Endothelial cell (in vitro differentiated cells): ENCODE data around the gene EVI5L. TPM values are rescaled to one million over a fixed set of nuclear protein-coding genes. Genes with fewer than 3 reads are reported as not detected.

Experiments used
- DNase-seq: peaks from one replicate; pipeline ENCODE4 v3.0.0; 2021; ENCODE audit warnings: low spot score
- H3K27ac Mint-ChIP-seq: one replicate; pipeline ENCODE4 v1.8.0; 2021; ENCODE audit warnings: mixed read lengths, inconsistent platforms; ENCODE audit not compliant: unreplicated experiment
- H3K27me3 Mint-ChIP-seq: one replicate; pipeline ENCODE4 v1.8.0; 2021; ENCODE audit warnings: mild to moderate bottlenecking, moderate library complexity, mixed read lengths, inconsistent platforms; ENCODE audit not compliant: unreplicated experiment
- H3K36me3 Mint-ChIP-seq: one replicate; pipeline ENCODE4 v1.8.0; 2021; ENCODE audit warnings: mild to moderate bottlenecking, low read depth, mixed read lengths, inconsistent platforms; ENCODE audit not compliant: unreplicated experiment
- H3K4me1 Mint-ChIP-seq: one replicate; pipeline ENCODE4 v1.8.0; 2021; ENCODE audit warnings: mild to moderate bottlenecking, mixed read lengths, inconsistent platforms; ENCODE audit not compliant: unreplicated experiment
- H3K4me3 Mint-ChIP-seq: one replicate; pipeline ENCODE4 v1.8.0; 2021; ENCODE audit warnings: mild to moderate bottlenecking, mixed read lengths, inconsistent platforms; ENCODE audit not compliant: unreplicated experiment
- H3K9me3 Mint-ChIP-seq: one replicate; pipeline ENCODE4 v1.8.0; 2021; ENCODE audit warnings: mixed read lengths, inconsistent platforms; ENCODE audit not compliant: unreplicated experiment
- total RNA-seq: library from RNA; stranded (reverse); fragmentation: NEBNext Ultra II Directional; extraction: Animal tissue kit (Norgen Biotek cat#: 25700); gene quantifications from one replicate; pipeline ENCODE4 v1.2.1, GENCODE V29; 2021; ENCODE audit not compliant: unreplicated experiment
- TF ChIP-seq, protein P1 (sequence below): fragments of 200-600 bp; sonication (generic); IDR thresholded peaks from one replicate; pipeline ENCODE4 v1.5.0; 2021; ENCODE audit warnings: antibody characterized with exemption; ENCODE audit not compliant: unreplicated experiment

EVI5L gene
- total RNA-seq, 1 donor from 2014 or later = 20.4 TPM

DNA sequence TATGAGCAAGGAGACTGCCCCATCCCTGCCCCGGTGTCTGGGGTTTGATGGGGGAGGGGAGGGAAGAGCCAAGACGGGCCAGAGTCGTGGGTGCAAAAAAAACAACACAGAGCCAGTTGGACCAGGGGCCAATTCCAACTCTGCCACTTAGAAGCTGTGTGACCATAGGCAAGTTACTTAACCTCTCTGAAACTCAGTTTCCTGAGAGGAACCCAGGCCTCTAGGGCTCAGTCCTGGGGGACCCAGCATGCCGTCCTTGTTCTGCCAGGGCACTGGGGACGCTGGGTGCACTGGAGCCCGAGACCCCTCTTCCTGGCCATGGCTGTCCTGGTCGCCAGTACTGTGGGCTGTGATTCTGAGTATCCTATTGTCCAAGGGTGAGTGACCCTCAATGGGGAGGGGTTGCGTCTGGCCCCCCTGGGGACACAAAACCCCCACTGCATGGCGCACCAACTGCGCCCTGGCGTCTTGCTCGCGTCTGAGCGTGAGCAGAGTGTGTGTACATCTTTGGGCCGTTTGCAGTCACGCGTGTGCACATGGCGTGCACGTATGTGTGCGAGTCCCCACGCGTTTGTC is 42.3 kb upstream of the EVI5L start:
- peaks cover 4% of the 10 kb centered on the region for H3K36me3 Mint-ChIP-seq
- DNase-seq = no peak

GRCh38 chr19:7788178-7788932 is 41.7 kb upstream of the EVI5L start:
- H3K4me3 Mint-ChIP-seq = no peak overlapping the region
- no peak for DNase-seq
- H3K36me3 Mint-ChIP-seq = peaks cover 4% of the 10 kb centered on the region
- peaks cover 3% of the 10 kb centered on the region for H3K4me1 Mint-ChIP-seq
- H3K9me3 Mint-ChIP-seq = no peaks in the 10 kb centered on the region
- peaks cover 19% of the 10 kb centered on the region for H3K27me3 Mint-ChIP-seq
- TF ChIP-seq, protein P1, sequence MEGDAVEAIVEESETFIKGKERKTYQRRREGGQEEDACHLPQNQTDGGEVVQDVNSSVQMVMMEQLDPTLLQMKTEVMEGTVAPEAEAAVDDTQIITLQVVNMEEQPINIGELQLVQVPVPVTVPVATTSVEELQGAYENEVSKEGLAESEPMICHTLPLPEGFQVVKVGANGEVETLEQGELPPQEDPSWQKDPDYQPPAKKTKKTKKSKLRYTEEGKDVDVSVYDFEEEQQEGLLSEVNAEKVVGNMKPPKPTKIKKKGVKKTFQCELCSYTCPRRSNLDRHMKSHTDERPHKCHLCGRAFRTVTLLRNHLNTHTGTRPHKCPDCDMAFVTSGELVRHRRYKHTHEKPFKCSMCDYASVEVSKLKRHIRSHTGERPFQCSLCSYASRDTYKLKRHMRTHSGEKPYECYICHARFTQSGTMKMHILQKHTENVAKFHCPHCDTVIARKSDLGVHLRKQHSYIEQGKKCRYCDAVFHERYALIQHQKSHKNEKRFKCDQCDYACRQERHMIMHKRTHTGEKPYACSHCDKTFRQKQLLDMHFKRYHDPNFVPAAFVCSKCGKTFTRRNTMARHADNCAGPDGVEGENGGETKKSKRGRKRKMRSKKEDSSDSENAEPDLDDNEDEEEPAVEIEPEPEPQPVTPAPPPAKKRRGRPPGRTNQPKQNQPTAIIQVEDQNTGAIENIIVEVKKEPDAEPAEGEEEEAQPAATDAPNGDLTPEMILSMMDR = no peak
- H3K27ac Mint-ChIP-seq = no peak overlapping the region

More for the DNA sequence above, 42.3 kb upstream of the EVI5L start:
- peaks cover 3% of the 10 kb centered on the region for H3K4me1 Mint-ChIP-seq
- H3K9me3 Mint-ChIP-seq = no peaks in the 10 kb centered on the region
- TF ChIP-seq, protein P1 = no peak
- H3K27ac Mint-ChIP-seq = no peak overlapping the region
- no peak overlapping the region for H3K4me3 Mint-ChIP-seq
- peaks cover 21% of the 10 kb centered on the region for H3K27me3 Mint-ChIP-seq

GRCh38 chr19:7788933-7789323 is 41.1 kb upstream of the EVI5L start:
- DNase-seq = no peak
- H3K4me3 Mint-ChIP-seq = no peak overlapping the region
- peaks cover 16% of the 10 kb centered on the region for H3K27me3 Mint-ChIP-seq

DNA sequence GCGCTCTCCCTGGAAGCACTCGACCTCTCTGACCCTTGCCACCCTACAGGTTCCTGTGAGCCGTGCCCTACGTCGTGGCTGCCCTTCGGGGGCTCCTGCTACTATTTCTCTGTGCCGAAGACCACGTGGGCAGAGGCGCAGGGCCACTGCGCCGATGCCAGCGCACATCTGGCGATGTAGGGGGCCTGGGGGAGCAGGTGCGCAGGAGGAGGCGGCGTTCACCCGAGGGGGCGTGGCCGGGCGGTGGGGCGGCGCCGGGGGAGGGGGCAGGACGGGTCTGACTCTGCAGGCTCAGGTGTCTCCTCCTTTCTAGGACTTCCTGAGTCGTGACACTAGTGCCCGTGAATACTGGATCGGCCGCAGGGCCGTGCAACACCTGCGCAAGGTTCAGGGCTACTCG is 40.6 kb upstream of the EVI5L start:
- H3K27me3 Mint-ChIP-seq = peaks cover 16% of the 10 kb centered on the region
- H3K4me1 Mint-ChIP-seq = peaks cover 3% of the 10 kb centered on the region
- TF ChIP-seq, protein P1 = no peak
- no peak for DNase-seq
- peaks cover 4% of the 10 kb centered on the region for H3K36me3 Mint-ChIP-seq
- H3K4me3 Mint-ChIP-seq = no peak overlapping the region
- H3K9me3 Mint-ChIP-seq = no peaks in the 10 kb centered on the region
- no peak overlapping the region for H3K27ac Mint-ChIP-seq

More at GRCh38 chr19:7788933-7789323, 41.1 kb upstream of the EVI5L start:
- H3K4me1 Mint-ChIP-seq = peaks cover 3% of the 10 kb centered on the region
- TF ChIP-seq, protein P1 = no peak
- no peaks in the 10 kb centered on the region for H3K9me3 Mint-ChIP-seq
- H3K36me3 Mint-ChIP-seq = peaks cover 4% of the 10 kb centered on the region
- H3K27ac Mint-ChIP-seq = no peak overlapping the region

GRCh38 chr19:7790416-7790815 is 39.6 kb upstream of the EVI5L start:
- peaks cover 7% of the 10 kb centered on the region for H3K4me1 Mint-ChIP-seq
- TF ChIP-seq, protein P1 = no peak
- H3K4me3 Mint-ChIP-seq = no peak overlapping the region
- DNase-seq = no peak
- H3K27ac Mint-ChIP-seq = no peak overlapping the region
- no peaks in the 10 kb centered on the region for H3K9me3 Mint-ChIP-seq
- peaks cover 4% of the 10 kb centered on the region for H3K36me3 Mint-ChIP-seq
- H3K27me3 Mint-ChIP-seq = peaks cover 16% of the 10 kb centered on the region
